Erythroblast (primary cell): ENCODE data around the gene EGFR.

Experiments
- DNase-seq, 2 experiments: peaks; one replicate each; lab custom pipeline; 2025; lab: John Stamatoyannopoulos, UW
- GATA1 ChIP-seq: IDR thresholded peaks from 2 replicates; pipeline ENCODE4 v1.6.1; 2011; ENCODE audit warnings: low read depth, mild to moderate bottlenecking, control low read depth, low read length, moderate library complexity
- POLR2A ChIP-seq: IDR thresholded peaks from 2 replicates; pipeline ENCODE4 v1.6.1; 2011; ENCODE audit warnings: mild to moderate bottlenecking, low read length

EGFR gene

GRCh38 chr7:54992871-54993475 is 25.8 kb upstream of the EGFR start:
- TF ChIP-seq GATA1 (no peak), POLR2A (no peak)
- no peak for DNase-seq

GRCh38 chr7:54995166-54995565 is 23.7 kb upstream of the EGFR start:
- no peak for DNase-seq
- TF ChIP-seq GATA1 (no peak), POLR2A (no peak)

GRCh38 chr7:54995610-54996363 is 23.0 kb upstream of the EGFR start:
- no peak for DNase-seq

GRCh38 chr7:54996391-54996790 is 22.4 kb upstream of the EGFR start:
- DNase-seq: no peak

More at GRCh38 chr7:54995610-54996363, 23.0 kb upstream of the EGFR start:
- TF ChIP-seq GATA1 (no peak), POLR2A (no peak)

GRCh38 chr7:55004579-55004978 is 14.2 kb upstream of the EGFR start:
- DNase-seq: no peak
- TF ChIP-seq GATA1 (no peak), POLR2A (no peak)

More at GRCh38 chr7:54996391-54996790, 22.4 kb upstream of the EGFR start:
- TF ChIP-seq GATA1 (no peak), POLR2A (no peak)

- TF ChIP-seq POLR2A: no peak
- TF ChIP-seq GATA1: no peak
- no peak for DNase-seq
Measured at GRCh38 chr7:55005241-55005851, 13.5 kb upstream of the EGFR start.

GRCh38 chr7:55006499-55006898 is 12.3 kb upstream of the EGFR start:
- TF ChIP-seq GATA1: no peak
- no peak for TF ChIP-seq POLR2A
- DNase-seq: no peak

- TF ChIP-seq GATA1: no peak
- DNase-seq: no peak
Measured at GRCh38 chr7:55013851-55014250, 5.0 kb upstream of the EGFR start.

GRCh38 chr7:55016061-55016745 is 2.6 kb upstream of the EGFR start:
- TF ChIP-seq GATA1 (no peak), POLR2A (no peak)

GRCh38 chr7:55016746-55017090 is 2.1 kb upstream of the EGFR start:
- TF ChIP-seq POLR2A: no peak
- no peak for DNase-seq

More at GRCh38 chr7:55016061-55016745, 2.6 kb upstream of the EGFR start:
- DNase-seq: no peak

GRCh38 chr7:55017841-55018240 is 976 bp upstream of the EGFR start:
- TF ChIP-seq GATA1 (no peak), POLR2A (no peak)
- DNase-seq: no peak

GRCh38 chr7:55019191-55019690 is 424 bp downstream of the EGFR start:
- no peak for TF ChIP-seq POLR2A
- no peak for TF ChIP-seq GATA1
- no peak for DNase-seq

GRCh38 chr7:55019691-55020465 is 1.1 kb downstream of the EGFR start:
- TF ChIP-seq POLR2A: no peak
- no peak for TF ChIP-seq GATA1
- DNase-seq: no peak

GRCh38 chr7:55020466-55020871 is 1.7 kb downstream of the EGFR start:
- TF ChIP-seq POLR2A (no peak), GATA1 (no peak)
- DNase-seq: no peak
